ENCODE results near the gene CYS1.

DNA sequence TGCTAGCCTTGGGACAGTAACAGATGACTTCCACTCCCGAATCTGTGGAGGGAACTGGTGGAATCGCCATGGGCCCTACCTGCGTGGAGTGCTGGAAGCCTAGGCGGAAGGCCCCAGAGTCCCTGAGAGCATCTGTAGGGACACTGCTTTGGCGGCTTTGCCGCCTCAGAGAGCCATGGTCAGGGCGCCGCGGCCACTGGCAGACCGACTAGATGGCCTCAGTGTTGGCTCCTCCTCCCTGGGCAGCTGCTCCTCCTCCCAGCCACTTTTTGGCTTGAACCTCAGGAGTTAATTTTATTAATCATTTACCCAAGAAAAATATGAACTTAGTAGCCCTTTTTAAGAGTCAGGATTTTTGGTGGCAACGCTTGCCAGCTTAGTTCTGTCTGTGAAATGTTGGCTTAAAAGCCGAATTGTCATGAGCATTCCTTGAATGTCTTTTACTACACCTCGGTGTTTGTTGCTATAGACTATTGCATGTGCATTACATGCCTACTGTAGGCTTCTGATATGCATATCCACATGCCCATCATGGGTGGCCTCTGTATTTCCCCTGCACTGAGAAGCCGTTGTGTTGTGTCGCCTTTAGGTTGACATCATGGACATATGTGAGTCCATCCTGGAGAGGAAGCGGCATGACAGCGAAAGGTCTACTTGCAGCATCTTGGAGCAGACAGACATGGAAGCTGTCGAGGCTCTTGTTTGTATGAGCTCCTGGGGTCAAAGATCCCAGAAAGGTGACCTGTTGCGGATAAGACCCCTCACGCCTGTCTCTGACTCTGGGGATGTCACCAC lies 34.5 kb downstream of the CYS1 start:
- TF ChIP-seq, protein P1, sequence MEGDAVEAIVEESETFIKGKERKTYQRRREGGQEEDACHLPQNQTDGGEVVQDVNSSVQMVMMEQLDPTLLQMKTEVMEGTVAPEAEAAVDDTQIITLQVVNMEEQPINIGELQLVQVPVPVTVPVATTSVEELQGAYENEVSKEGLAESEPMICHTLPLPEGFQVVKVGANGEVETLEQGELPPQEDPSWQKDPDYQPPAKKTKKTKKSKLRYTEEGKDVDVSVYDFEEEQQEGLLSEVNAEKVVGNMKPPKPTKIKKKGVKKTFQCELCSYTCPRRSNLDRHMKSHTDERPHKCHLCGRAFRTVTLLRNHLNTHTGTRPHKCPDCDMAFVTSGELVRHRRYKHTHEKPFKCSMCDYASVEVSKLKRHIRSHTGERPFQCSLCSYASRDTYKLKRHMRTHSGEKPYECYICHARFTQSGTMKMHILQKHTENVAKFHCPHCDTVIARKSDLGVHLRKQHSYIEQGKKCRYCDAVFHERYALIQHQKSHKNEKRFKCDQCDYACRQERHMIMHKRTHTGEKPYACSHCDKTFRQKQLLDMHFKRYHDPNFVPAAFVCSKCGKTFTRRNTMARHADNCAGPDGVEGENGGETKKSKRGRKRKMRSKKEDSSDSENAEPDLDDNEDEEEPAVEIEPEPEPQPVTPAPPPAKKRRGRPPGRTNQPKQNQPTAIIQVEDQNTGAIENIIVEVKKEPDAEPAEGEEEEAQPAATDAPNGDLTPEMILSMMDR (IDR thresholded peaks at IDR 0.05; ENCODE audit: insufficient read depth, low read length, poor library complexity, severe bottlenecking): no peak
- TF ChIP-seq EZH2phosphoT487 (conservative IDR thresholded peaks at IDR 0.05; ENCODE audit: low read length): no peak
